Skeletal muscle tissue (tissue), 4 donors: ENCODE data around the gene UPF1. TPM values are rescaled to one million over a fixed set of nuclear protein-coding genes. Genes with fewer than 3 reads are reported as not detected.
A peak's percentile ranks its signal among the peaks of the same experiment; 100 is the strongest.

Experiments used
- H3K27ac ChIP-seq: one replicate; pipeline ENCODE4 v1.7.0; 2013; ENCODE audit warnings: mild to moderate bottlenecking, low read depth, low read length, inconsistent platforms
- H3K27me3 ChIP-seq, 3 donors: one replicate each; pipeline ENCODE4 v1.7.0; 2013; ENCODE audit warnings: low read length in 3 of 3; ENCODE audit not compliant: control insufficient read depth in 3 of 3, insufficient read depth in 3 of 3
- H3K36me3 ChIP-seq, 3 donors: one replicate each; pipeline ENCODE4 v1.7.0; 2013; ENCODE audit warnings: low read length in 3 of 3; ENCODE audit not compliant: control insufficient read depth in 3 of 3, insufficient read depth in 3 of 3
- H3K4me1 ChIP-seq, 3 donors: one replicate each; pipeline ENCODE4 v1.7.0; 2013; ENCODE audit warnings: low read length in 3 of 3, mild to moderate bottlenecking in 3 of 3; ENCODE audit not compliant: control insufficient read depth in 3 of 3, insufficient read depth in 3 of 3
- H3K4me3 ChIP-seq, 3 donors: one replicate each; pipeline ENCODE4 v1.7.0; 2013; ENCODE audit warnings: low read length in 3 of 3
- H3K9ac ChIP-seq, 3 donors: one replicate each; pipeline ENCODE4 v1.7.0; 2013; ENCODE audit warnings: low read length in 3 of 3, mild to moderate bottlenecking in 3 of 3, moderate library complexity in 2 of 3, low read depth in 1 of 3
- H3K9me3 ChIP-seq, 3 donors: one replicate each; pipeline ENCODE4 v1.7.0; 2013; ENCODE audit warnings: low read length in 3 of 3; ENCODE audit not compliant: control insufficient read depth in 3 of 3
- total RNA-seq: library from RNA; depleted of rRNA; stranded (reverse); fragments of >200 nt; gene quantifications from one replicate; pipeline ENCODE4 v1.2.3, GENCODE V29; 2014
- donor health status: Osteomylitis.

The UPF1 gene
- total RNA-seq, 1 donor from 2014 or later: 30.8 TPM

DNA sequence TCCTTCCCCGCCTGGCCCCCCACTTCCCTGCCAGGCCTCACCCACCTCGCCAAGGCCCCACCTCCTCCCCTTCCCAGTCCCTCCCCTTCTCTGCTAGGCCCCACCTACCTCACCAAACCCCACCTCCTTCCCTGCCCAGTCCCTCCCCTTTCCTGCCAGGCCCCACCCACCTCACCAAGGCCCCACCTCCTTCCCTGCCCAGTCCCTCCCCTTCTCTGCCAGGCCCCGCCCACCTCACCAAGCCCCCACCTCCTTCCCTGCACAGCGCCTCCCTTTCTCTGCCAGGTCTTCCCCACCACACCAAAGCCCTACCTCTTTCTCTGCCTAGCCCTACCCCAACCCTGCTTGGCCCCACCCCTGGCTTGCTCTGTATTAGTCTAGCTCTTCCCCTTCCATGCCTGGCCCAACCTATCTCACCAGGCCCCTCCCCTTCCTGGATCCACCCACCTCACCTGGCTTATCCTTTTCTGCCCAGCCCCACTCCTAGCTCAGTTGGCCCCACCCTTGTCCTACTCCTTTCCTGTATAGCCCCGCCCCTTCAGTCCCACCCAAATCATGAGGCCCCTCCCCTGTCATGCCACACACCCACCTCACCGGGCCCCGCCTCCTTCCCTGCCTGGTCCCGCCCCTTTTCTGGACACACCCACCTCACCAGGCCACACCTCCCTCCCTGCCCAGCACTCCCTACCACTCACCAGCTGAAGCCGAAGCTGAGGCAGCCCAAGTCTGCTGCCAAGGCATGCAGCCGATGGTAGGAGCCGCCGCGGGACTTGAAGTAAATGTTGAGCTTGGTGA, 48.0 kb downstream of the UPF1 start:
- H3K4me3 ChIP-seq: no peak overlapping the region
- H3K27ac ChIP-seq: no peak overlapping the region
- H3K9me3 ChIP-seq: peaks cover 0 to 3% (median 0%) of the 10 kb centered on the region in 3 donors
- no peaks in the 10 kb centered on the region for H3K27me3 ChIP-seq
- no peak overlapping the region for H3K9ac ChIP-seq
- H3K4me1 ChIP-seq: no peaks in the 10 kb centered on the region
- peaks cover 15 to 38% (median 17%) of the 10 kb centered on the region in 3 donors for H3K36me3 ChIP-seq

DNA sequence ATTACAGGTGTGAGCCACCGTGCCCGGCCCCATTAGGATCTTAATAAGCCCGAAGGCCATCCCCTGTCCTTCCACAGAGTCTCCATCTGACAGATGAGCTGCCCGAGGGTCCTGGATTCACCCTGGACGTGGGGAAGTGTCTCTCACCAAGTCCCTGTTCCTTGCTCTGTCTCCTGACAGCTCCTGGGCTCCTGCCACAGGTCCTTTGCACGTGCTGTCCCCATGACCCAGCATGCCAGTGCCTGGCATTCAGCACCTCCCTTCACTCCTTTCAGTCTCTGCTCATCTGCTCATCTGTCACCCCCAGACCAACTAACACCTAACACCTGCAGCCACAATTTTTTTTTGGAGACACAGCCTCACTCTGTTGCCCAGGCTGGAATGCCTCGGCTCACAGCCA, 49.7 kb downstream of the UPF1 start:
- Histone ChIP-seq H3K4me3 (no peak overlapping the region), H3K27me3 (no peaks in the 10 kb centered on the region), H3K9me3 (peaks cover 0 to 3% (median 0%) of the 10 kb centered on the region in 3 donors), H3K36me3 (peaks cover 16 to 38% (median 17%) of the 10 kb centered on the region in 3 donors), H3K4me1 (no peaks in the 10 kb centered on the region), H3K9ac (no peak overlapping the region), H3K27ac (no peak overlapping the region)

DNA sequence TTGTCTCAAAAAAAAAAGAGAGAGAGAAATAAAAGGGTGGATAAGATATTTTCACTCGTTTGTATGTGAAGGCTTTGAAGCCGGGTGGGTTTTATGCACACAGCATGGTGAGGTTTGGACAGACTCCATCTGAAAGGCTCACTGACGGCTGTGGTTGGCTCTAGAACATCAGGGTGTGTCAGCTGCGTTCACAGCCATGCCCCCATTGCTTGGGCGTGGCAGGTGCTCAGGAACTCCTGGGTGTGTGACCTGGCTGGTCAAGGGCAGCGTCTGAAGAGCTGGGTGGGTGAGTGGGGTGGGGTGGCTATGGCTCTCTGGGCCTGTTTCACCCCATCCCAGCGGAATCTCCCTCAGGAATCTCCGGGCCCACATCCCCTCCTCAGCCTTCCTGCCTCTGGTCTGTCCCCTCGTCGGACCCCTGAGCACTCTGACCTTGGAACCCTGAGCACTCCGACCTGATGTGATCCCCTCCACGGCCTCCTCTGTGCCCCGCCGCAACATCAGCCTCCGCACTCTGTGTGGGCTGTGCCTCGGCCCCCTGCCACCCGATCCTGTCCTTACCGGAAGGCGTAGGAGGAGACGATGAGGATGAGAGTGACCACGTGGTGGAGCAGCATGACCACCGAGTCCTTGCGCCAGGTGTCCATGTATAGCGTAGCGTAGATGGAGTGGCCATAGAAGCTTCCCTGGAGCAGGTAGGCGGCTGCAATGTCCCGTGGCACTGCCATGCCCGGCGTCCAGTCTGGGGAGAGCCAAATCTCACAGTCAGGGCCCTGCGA, 52.0 kb downstream of the UPF1 start:
- H3K4me3 ChIP-seq: no peak overlapping the region
- H3K4me1 ChIP-seq: no peaks in the 10 kb centered on the region
- H3K36me3 ChIP-seq: peaks cover 8 to 21% (median 9%) of the 10 kb centered on the region in 3 donors
- H3K9me3 ChIP-seq: no peaks in the 10 kb centered on the region
- no peak overlapping the region for H3K9ac ChIP-seq
- H3K27ac ChIP-seq: no peak overlapping the region
- no peaks in the 10 kb centered on the region for H3K27me3 ChIP-seq

DNA sequence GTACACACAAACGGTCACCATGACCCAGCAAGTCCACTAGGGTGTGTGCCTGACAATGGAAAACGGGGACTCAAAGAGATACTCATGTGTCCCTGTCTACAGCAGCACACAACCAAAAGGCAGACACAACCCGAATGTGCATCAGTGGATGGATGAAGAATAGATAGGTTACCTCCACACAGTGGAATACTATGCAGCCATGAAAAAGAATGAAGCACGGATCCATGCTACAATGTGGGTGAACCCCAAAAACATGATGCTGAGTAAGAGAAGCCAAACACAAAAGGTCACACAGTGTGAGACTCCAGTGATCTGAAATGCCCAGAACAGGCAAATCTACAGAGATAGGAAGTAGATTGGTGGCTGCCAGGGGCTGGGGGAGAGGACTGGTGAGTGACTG, 55.2 kb downstream of the UPF1 start:
- H3K4me1 ChIP-seq: no peaks in the 10 kb centered on the region
- no peak overlapping the region for H3K9ac ChIP-seq
- peaks cover 3 to 7% (median 5%) of the 10 kb centered on the region in 3 donors for H3K36me3 ChIP-seq
- H3K4me3 ChIP-seq: no peak overlapping the region
- no peaks in the 10 kb centered on the region for H3K27me3 ChIP-seq
- H3K27ac ChIP-seq: no peak overlapping the region
- H3K9me3 ChIP-seq: no peaks in the 10 kb centered on the region

DNA sequence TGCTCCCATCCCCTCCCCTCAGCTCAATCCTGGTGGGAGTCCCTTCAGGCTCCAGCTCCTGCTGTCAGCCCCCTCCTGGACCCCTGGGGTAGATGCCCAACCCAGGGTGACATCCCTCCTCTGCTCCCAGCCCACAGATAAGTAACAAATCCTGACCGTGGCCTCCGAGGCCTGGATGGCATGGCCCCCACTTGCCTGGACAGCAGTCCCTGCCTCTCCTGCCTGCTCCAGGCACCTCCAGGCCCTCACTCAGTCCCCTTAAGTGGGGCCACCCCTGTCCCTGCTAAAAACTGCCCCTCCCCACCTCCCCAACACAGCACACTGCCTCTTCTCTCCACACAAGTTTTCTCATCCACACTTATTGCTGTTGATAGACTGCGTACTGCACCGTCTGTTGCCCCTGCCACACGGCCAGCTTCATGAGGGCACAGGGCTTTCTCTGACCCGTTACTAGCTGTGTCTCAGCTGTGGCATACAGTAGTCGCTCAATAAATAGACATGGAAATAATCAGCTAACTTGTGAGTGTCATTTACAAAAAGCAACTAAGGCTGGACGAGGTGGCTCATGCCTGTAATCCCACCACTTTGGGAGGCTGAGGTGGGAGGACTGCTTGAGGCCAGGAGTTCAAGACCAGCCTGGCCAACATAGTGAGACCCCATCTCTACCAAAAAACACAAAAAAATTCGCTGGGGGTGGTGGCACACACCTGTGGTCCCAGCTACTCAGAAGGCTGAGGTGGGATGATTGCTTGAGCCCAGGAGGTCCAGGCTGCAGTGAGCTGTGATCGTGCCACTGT, 58.4 kb downstream of the UPF1 start:
- H3K4me1 ChIP-seq: peaks cover 14 to 19% (median 19%) of the 10 kb centered on the region in 3 donors
- peaks cover 0 to 6% (median 3%) of the 10 kb centered on the region in 3 donors for H3K27me3 ChIP-seq
- H3K4me3 ChIP-seq: no peak overlapping the region
- peaks cover 0 to 3% (median 0%) of the 10 kb centered on the region in 3 donors for H3K36me3 ChIP-seq
- H3K27ac ChIP-seq: no peak overlapping the region
- no peaks in the 10 kb centered on the region for H3K9me3 ChIP-seq
- no peak overlapping the region for H3K9ac ChIP-seq

DNA sequence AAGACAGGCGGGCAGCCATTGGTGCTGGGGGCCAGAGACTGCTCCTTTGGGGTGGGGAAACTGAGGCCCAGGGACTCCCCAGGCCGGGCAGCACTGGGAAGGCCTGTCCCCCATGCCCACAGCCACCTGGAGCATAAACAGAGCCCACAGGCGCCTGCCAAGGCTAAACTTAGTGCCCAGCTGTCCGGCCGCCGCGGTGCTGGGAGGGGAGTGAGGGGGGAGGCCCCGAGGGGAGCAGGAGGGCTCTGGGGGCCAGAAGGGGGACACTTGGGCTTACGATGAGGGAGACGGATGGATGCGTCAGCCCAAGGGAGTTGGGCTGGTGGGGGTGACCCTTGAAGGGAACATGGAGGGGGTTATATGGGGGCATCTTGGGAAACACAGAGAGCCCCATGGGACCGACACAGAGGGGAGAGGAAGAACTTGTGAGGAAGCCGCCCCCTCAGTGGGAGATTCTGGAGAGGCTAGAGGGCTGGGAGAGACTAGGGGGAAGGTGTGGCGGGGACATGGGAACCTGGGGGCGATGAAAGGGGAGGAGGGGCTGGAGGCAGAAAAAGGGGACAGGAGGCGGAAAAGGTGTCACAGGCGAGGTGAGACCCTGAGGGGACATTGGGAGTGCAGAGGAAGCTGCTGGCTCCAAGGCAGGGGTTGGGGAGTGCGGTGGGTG, 62.0 kb downstream of the UPF1 start:
- peak overlapping the region; percentile 48 to 66 (median 54) for H3K4me3 ChIP-seq
- H3K27ac ChIP-seq: peak overlapping the region; percentile 82
- peaks cover 18 to 30% (median 25%) of the 10 kb centered on the region in 3 donors for H3K4me1 ChIP-seq
- H3K9me3 ChIP-seq: no peaks in the 10 kb centered on the region
- H3K27me3 ChIP-seq: peaks cover 0 to 6% (median 3%) of the 10 kb centered on the region in 3 donors
- H3K36me3 ChIP-seq: no peaks in the 10 kb centered on the region
- H3K9ac ChIP-seq: peak overlapping the region; percentile 57 to 76 (median 74)

DNA sequence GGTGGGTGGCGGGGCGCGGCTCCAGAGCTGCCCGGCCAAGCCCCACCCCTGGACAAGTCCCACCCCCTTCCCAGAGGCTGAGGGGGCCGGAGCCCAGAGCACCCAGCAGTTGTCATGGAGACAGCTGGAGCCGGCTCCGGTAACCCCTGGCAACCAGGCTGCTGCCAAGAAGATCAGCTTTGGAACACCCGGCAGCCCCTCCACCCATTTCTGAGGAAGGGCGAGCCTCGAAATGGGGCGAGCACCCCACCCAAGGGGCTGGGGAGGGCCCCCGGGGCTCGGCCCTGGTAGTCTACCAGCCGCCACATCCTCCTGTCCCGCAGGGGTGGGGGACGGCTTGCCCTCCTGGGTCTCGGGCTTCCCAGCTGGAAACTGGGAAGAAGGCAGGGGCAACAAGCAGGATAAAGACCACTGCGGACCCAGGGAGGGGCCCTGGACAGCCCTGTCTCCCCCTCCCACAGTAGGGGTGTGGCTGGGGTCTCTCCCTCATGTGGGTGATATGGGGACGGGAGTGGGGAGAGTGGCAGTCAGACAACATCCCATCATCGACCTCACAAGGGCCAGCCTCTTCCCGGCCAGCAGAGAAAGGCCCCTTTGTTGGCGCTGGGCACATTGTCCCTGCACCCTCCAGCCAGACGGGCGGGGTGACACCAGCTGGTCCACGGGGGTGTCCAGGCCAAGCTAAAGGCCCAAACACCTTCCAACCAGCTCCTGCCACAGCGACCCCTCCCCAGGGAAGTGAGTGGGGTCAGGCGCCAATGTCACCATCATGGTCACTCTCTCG, 62.7 kb downstream of the UPF1 start:
- Histone ChIP-seq H3K27ac (peak overlapping the region; percentile 82), H3K4me1 (peaks cover 18 to 30% (median 25%) of the 10 kb centered on the region in 3 donors), H3K36me3 (peaks cover 0 to under 1% (median 0%) of the 10 kb centered on the region in 3 donors), H3K9me3 (no peaks in the 10 kb centered on the region), H3K4me3 (peak overlapping the region; percentile 59 to 73 (median 68)), H3K27me3 (peaks cover 0 to 6% (median 3%) of the 10 kb centered on the region in 3 donors), H3K9ac (peak overlapping the region; percentile 65 to 80 (median 68))

DNA sequence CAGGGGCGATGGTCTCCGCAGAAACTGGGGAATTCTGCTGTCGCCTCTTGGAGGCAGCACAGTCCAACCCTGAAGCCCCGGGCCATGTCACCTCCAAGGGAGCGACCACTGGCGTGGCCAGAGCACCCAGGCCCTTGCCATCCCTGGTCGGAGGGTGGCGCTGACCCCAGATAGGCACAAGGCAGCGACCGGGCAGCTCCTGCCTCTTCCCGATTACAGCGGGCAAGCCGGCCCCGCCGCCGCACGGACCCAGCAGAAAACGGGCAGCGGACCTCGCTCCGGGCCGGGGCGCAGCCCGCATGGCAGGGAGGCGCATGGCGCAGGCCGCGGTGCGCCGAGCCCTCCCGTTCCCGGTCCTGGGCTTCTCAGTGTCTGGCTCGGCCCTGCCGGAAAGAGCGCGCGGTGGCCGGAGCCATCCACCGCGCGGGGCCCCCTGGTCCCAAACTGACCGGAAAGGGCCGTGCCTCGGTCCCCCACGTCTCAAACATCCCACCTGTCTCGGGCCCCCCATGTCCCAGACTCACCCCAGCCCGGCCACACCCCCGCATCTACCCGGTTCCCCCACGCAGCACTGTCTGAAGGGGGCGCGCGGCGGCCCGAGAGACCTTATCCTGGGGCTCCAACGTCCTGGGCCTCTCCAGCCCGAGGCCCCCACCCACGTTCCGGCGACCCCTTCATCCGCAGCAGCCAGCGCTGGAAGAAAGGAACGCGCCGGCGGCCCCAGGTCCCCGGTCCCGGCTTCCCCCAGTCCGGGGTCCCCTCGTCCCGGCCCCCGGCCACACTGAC, 63.5 kb downstream of the UPF1 start:
- Histone ChIP-seq H3K4me1 (peaks cover 18 to 30% (median 25%) of the 10 kb centered on the region in 3 donors), H3K9ac (peak overlapping the region; percentile 65 to 80 (median 68)), H3K4me3 (peak overlapping the region; percentile 59 to 73 (median 68)), H3K9me3 (no peaks in the 10 kb centered on the region), H3K36me3 (peaks cover 2 to 5% (median 3%) of the 10 kb centered on the region in 3 donors), H3K27ac (no peak overlapping the region), H3K27me3 (peaks cover 0 to 6% (median 3%) of the 10 kb centered on the region in 3 donors)
